ENCODE results near the gene PHF10. TPM values are rescaled to one million over a fixed set of nuclear protein-coding genes. Genes with fewer than 3 reads are reported as not detected.

PHF10 gene
- total and polyA plus RNA-seq, 7 experiments from 2014 or later, result 17.1 to 124 (median 75.7) TPM

GRCh38 chr6:169665289-169665688, 59.0 kb downstream of the PHF10 start:
- H3K4me3 ChIP-seq (ENCODE audit: low read length), result no peak overlapping the region
- CTCF ChIA-PET, result no interaction called here
- POLR2A ChIA-PET, result no interaction called here
- Mint-ChIP-seq H3K4me3 (no peak overlapping the region), H3K36me3 (peaks cover 0 to 44% (median 27%) of the 10 kb centered on the region in 5 donors), H3K27me3 (no peaks in the 10 kb centered on the region), H3K27ac (peak overlapping the region in 1 of 9 donors; percentile 47), H3K9me3 (no peaks in the 10 kb centered on the region), H3K4me1 (peaks cover 2 to 10% (median 4%) of the 10 kb centered on the region in 7 donors)
- ATAC-seq (no peak), DNase-seq (no peak)
- intact Hi-C loops (cut with micrococcal nuclease), result no loop called here
- no peak overlapping the region for H3K27ac ChIP-seq (ENCODE audit: low read depth, low read length)
- no peaks in the 10 kb centered on the region for H3K27me3 ChIP-seq (ENCODE audit: control insufficient read depth in 2 of 2, insufficient read depth in 2 of 2, low read length in 2 of 2)
- H3K4me1 ChIP-seq (ENCODE audit: control insufficient read depth in 2 of 2, insufficient read depth in 2 of 2, low read length in 2 of 2), result no peaks in the 10 kb centered on the region
- H3K36me3 ChIP-seq (ENCODE audit: control insufficient read depth in 2 of 3, insufficient read depth in 3 of 3, low read length in 3 of 3), result peaks cover 0 to 26% (median 0%) of the 10 kb centered on the region in 3 experiments
- H3K9me3 ChIP-seq (ENCODE audit: control insufficient read depth in 2 of 3, low read length in 3 of 3), result no peaks in the 10 kb centered on the region

- H3K9me3 Mint-ChIP-seq, result no peaks in the 10 kb centered on the region
- Histone ChIP-seq H3K27me3 (ENCODE audit: control insufficient read depth in 2 of 2, insufficient read depth in 2 of 2, low read length in 2 of 2) (no peaks in the 10 kb centered on the region), H3K9me3 (ENCODE audit: control insufficient read depth in 2 of 3, low read length in 3 of 3) (no peaks in the 10 kb centered on the region), H3K4me3 (ENCODE audit: low read length) (no peak overlapping the region), H3K4me1 (ENCODE audit: control insufficient read depth in 2 of 2, insufficient read depth in 2 of 2, low read length in 2 of 2) (no peaks in the 10 kb centered on the region), H3K27ac (ENCODE audit: low read depth, low read length) (no peak overlapping the region), H3K36me3 (ENCODE audit: control insufficient read depth in 2 of 3, insufficient read depth in 3 of 3, low read length in 3 of 3) (peaks cover 0 to 26% (median 0%) of the 10 kb centered on the region in 3 experiments)
- DNase-seq (no peak), ATAC-seq (no peak)
- intact Hi-C loops (cut with micrococcal nuclease), result no loop called here
- H3K27ac Mint-ChIP-seq, result no peak overlapping the region
- no peaks in the 10 kb centered on the region for H3K27me3 Mint-ChIP-seq
- peaks cover 0 to 44% (median 31%) of the 10 kb centered on the region in 5 donors for H3K36me3 Mint-ChIP-seq
- H3K4me3 Mint-ChIP-seq, result no peak overlapping the region
- H3K4me1 Mint-ChIP-seq, result peaks cover 0 to 5% (median 0%) of the 10 kb centered on the region in 7 donors
- POLR2A ChIA-PET, result no interaction called here
- CTCF ChIA-PET, result no interaction called here
These were observed 60.1 kb downstream of the PHF10 start for GRCh38 chr6:169664227-169664626.

- Mint-ChIP-seq H3K36me3 (peaks cover 0 to 46% (median 34%) of the 10 kb centered on the region in 5 donors), H3K9me3 (no peaks in the 10 kb centered on the region), H3K4me1 (peaks cover 0 to 5% (median 0%) of the 10 kb centered on the region in 7 donors), H3K27ac (peak overlapping the region in 1 of 9 donors; percentile 76), H3K4me3 (no peak overlapping the region), H3K27me3 (no peaks in the 10 kb centered on the region)
- ChIA-PET CTCF (no interaction called here), POLR2A (no interaction called here)
- Histone ChIP-seq H3K4me3 (ENCODE audit: low read length) (no peak overlapping the region), H3K36me3 (ENCODE audit: control insufficient read depth in 2 of 3, insufficient read depth in 3 of 3, low read length in 3 of 3) (peaks cover 0 to 26% (median 0%) of the 10 kb centered on the region in 3 experiments), H3K4me1 (ENCODE audit: control insufficient read depth in 2 of 2, insufficient read depth in 2 of 2, low read length in 2 of 2) (no peaks in the 10 kb centered on the region), H3K9me3 (ENCODE audit: control insufficient read depth in 2 of 3, low read length in 3 of 3) (no peaks in the 10 kb centered on the region), H3K27me3 (ENCODE audit: control insufficient read depth in 2 of 2, insufficient read depth in 2 of 2, low read length in 2 of 2) (no peaks in the 10 kb centered on the region), H3K27ac (ENCODE audit: low read depth, low read length) (no peak overlapping the region)
- intact Hi-C loops (cut with micrococcal nuclease), result no loop called here
- DNase-seq (no peak), ATAC-seq (no peak)
These were observed 60.8 kb downstream of the PHF10 start for GRCh38 chr6:169663468-169663867.

- no peak overlapping the region for H3K27ac Mint-ChIP-seq
- no peaks in the 10 kb centered on the region for H3K27me3 ChIP-seq (ENCODE audit: control insufficient read depth in 2 of 2, insufficient read depth in 2 of 2, low read length in 2 of 2)
- no peak overlapping the region for H3K4me3 Mint-ChIP-seq
- H3K4me1 Mint-ChIP-seq, result peaks cover 0 to 5% (median 0%) of the 10 kb centered on the region in 7 donors
- no peaks in the 10 kb centered on the region for H3K9me3 ChIP-seq (ENCODE audit: control insufficient read depth in 2 of 3, low read length in 3 of 3)
- no peaks in the 10 kb centered on the region for H3K9me3 Mint-ChIP-seq
- H3K4me1 ChIP-seq (ENCODE audit: control insufficient read depth in 2 of 2, insufficient read depth in 2 of 2, low read length in 2 of 2), result no peaks in the 10 kb centered on the region
- H3K36me3 Mint-ChIP-seq, result peaks cover 0 to 43% (median 25%) of the 10 kb centered on the region in 5 donors
- ChIA-PET CTCF (no interaction called here), POLR2A (no interaction called here)
- ATAC-seq (no peak), DNase-seq (no peak)
- no peak overlapping the region for H3K27ac ChIP-seq (ENCODE audit: low read depth, low read length)
- peaks cover 0 to 25% (median 0%) of the 10 kb centered on the region in 3 experiments for H3K36me3 ChIP-seq (ENCODE audit: control insufficient read depth in 2 of 3, insufficient read depth in 3 of 3, low read length in 3 of 3)
- H3K27me3 Mint-ChIP-seq, result no peaks in the 10 kb centered on the region
- no peak overlapping the region for H3K4me3 ChIP-seq (ENCODE audit: low read length)
- intact Hi-C loops (cut with micrococcal nuclease), result no loop called here
These were observed 62.9 kb downstream of the PHF10 start for GRCh38 chr6:169661391-169661756.

- H3K4me1 ChIP-seq (ENCODE audit: control insufficient read depth in 2 of 2, insufficient read depth in 2 of 2, low read length in 2 of 2), result no peaks in the 10 kb centered on the region
- Mint-ChIP-seq H3K36me3 (peaks cover 0 to 41% (median 23%) of the 10 kb centered on the region in 5 donors), H3K4me3 (no peak overlapping the region), H3K27ac (no peak overlapping the region), H3K27me3 (no peaks in the 10 kb centered on the region), H3K9me3 (no peaks in the 10 kb centered on the region), H3K4me1 (peaks cover 0 to 5% (median 0%) of the 10 kb centered on the region in 7 donors)
- H3K27ac ChIP-seq (ENCODE audit: low read depth, low read length), result no peak overlapping the region
- ATAC-seq (no peak), DNase-seq (no peak)
- ChIA-PET POLR2A (no interaction called here), CTCF (no interaction called here)
- H3K9me3 ChIP-seq (ENCODE audit: control insufficient read depth in 2 of 3, low read length in 3 of 3), result no peaks in the 10 kb centered on the region
- intact Hi-C loops (cut with micrococcal nuclease), result no loop called here
- no peaks in the 10 kb centered on the region for H3K27me3 ChIP-seq (ENCODE audit: control insufficient read depth in 2 of 2, insufficient read depth in 2 of 2, low read length in 2 of 2)
- H3K4me3 ChIP-seq (ENCODE audit: low read length), result no peak overlapping the region
- H3K36me3 ChIP-seq (ENCODE audit: control insufficient read depth in 2 of 3, insufficient read depth in 3 of 3, low read length in 3 of 3), result peaks cover 0 to 22% (median 0%) of the 10 kb centered on the region in 3 experiments
These were observed 63.4 kb downstream of the PHF10 start for GRCh38 chr6:169660751-169661390.

GRCh38 chr6:169659820-169660610, 64.3 kb downstream of the PHF10 start:
- Histone ChIP-seq H3K36me3 (ENCODE audit: control insufficient read depth in 2 of 3, insufficient read depth in 3 of 3, low read length in 3 of 3) (peaks cover 0 to 22% (median 0%) of the 10 kb centered on the region in 3 experiments), H3K27me3 (ENCODE audit: control insufficient read depth in 2 of 2, insufficient read depth in 2 of 2, low read length in 2 of 2) (no peaks in the 10 kb centered on the region), H3K9me3 (ENCODE audit: control insufficient read depth in 2 of 3, low read length in 3 of 3) (no peaks in the 10 kb centered on the region), H3K27ac (ENCODE audit: low read depth, low read length) (no peak overlapping the region), H3K4me3 (ENCODE audit: low read length) (no peak overlapping the region), H3K4me1 (ENCODE audit: control insufficient read depth in 2 of 2, insufficient read depth in 2 of 2, low read length in 2 of 2) (no peaks in the 10 kb centered on the region)
- no peak for ATAC-seq
- Mint-ChIP-seq H3K27ac (no peak overlapping the region), H3K4me1 (peaks cover 0 to 6% (median 5%) of the 10 kb centered on the region in 7 donors), H3K4me3 (no peak overlapping the region), H3K9me3 (no peaks in the 10 kb centered on the region), H3K36me3 (peaks cover 0 to 40% (median 23%) of the 10 kb centered on the region in 5 donors), H3K27me3 (no peaks in the 10 kb centered on the region)
- DNase-seq, result no peak
- CTCF ChIA-PET, result no interaction called here
- intact Hi-C loops (cut with micrococcal nuclease), result no loop called here
- POLR2A ChIA-PET, result no interaction called here

GRCh38 chr6:169657284-169657610, 67.1 kb downstream of the PHF10 start:
- H3K27me3 Mint-ChIP-seq, result no peaks in the 10 kb centered on the region
- no peak overlapping the region for H3K4me3 Mint-ChIP-seq
- H3K4me3 ChIP-seq (ENCODE audit: low read length), result no peak overlapping the region
- H3K27ac ChIP-seq (ENCODE audit: low read depth, low read length), result no peak overlapping the region
- H3K36me3 ChIP-seq (ENCODE audit: control insufficient read depth in 2 of 3, insufficient read depth in 3 of 3, low read length in 3 of 3), result peaks cover 0 to 11% (median 0%) of the 10 kb centered on the region in 3 experiments
- no peaks in the 10 kb centered on the region for H3K9me3 Mint-ChIP-seq
- H3K27me3 ChIP-seq (ENCODE audit: control insufficient read depth in 2 of 2, insufficient read depth in 2 of 2, low read length in 2 of 2), result no peaks in the 10 kb centered on the region
- H3K9me3 ChIP-seq (ENCODE audit: control insufficient read depth in 2 of 3, low read length in 3 of 3), result no peaks in the 10 kb centered on the region
- intact Hi-C loops (cut with micrococcal nuclease), result no loop called here
- ChIA-PET POLR2A (no interaction called here), CTCF (no interaction called here)
- ATAC-seq (no peak), DNase-seq (no peak)
- H3K4me1 Mint-ChIP-seq, result peaks cover 0 to 19% (median 15%) of the 10 kb centered on the region in 7 donors
- no peaks in the 10 kb centered on the region for H3K4me1 ChIP-seq (ENCODE audit: control insufficient read depth in 2 of 2, insufficient read depth in 2 of 2, low read length in 2 of 2)
- H3K36me3 Mint-ChIP-seq, result peaks cover 0 to 24% (median 10%) of the 10 kb centered on the region in 5 donors
- peak overlapping the region in 1 of 9 donors; percentile 5 for H3K27ac Mint-ChIP-seq

All from naive thymus-derived CD4-positive, alpha-beta T cell (primary cell).